Stomach (tissue), 4 donors: Measurements from ENCODE around the gene NYAP2.

Source experiments
- CTCF ChIP-seq, 7 experiments: fragments of 450-650 bp in 4 of 7; fragments of 200-600 bp in 3 of 7; sonication (generic) in 3 of 7; IDR thresholded peaks; one replicate each; pipeline ENCODE4 v1.5.1; 2016 to 2019; ENCODE audit warnings: antibody characterized with exemption in 7 of 7, control low read depth in 2 of 7, mild to moderate bottlenecking in 1 of 7
- EP300 ChIP-seq: sonication (generic); formaldehyde crosslinking; IDR thresholded peaks from one replicate; pipeline ENCODE4 v1.6.1; 2017; ENCODE audit warnings: antibody characterized with exemption
- POLR2A ChIP-seq, 4 donors: fragments of 450-650 bp; IDR thresholded peaks; one replicate each; pipeline ENCODE4 v1.6.1; 2016; ENCODE audit warnings: antibody characterized with exemption in 4 of 4, control low read depth in 2 of 4, mild to moderate bottlenecking in 1 of 4, moderate library complexity in 1 of 4
- POLR2AphosphoS5 ChIP-seq, 3 donors: sonication (generic); formaldehyde crosslinking; IDR thresholded peaks; one replicate each; pipeline ENCODE4 v1.6.1; 2016; ENCODE audit warnings: antibody characterized with exemption in 3 of 3

- TF ChIP-seq POLR2AphosphoS5 (IDR thresholded peaks at IDR 0.05), result no peak
- no peak for TF ChIP-seq CTCF (IDR thresholded peaks at IDR 0.05)
- no peak for TF ChIP-seq EP300
- TF ChIP-seq POLR2A (IDR thresholded peaks at IDR 0.05), result no peak
Measured at GRCh38 chr2:225600865-225601264, 201.4 kb downstream of the NYAP2 start.
